Osteoblast (primary cell): Measurements from ENCODE around the gene EFL1. TPM values are rescaled to one million over a fixed set of nuclear protein-coding genes. Genes with fewer than 3 reads are reported as not detected.

Source experiments
- DNase-seq: peaks from one replicate; pipeline ENCODE4 v3.0.0; 2011; ENCODE audit warnings: low spot score, mixed read lengths; ENCODE audit not compliant: insufficient read length; ENCODE audit errors: missing footprints
- H2AFZ ChIP-seq: 2 replicates; pipeline ENCODE4 v1.6.0; 2011; ENCODE audit warnings: mild to moderate bottlenecking, low read length
- H3K27ac ChIP-seq: 2 replicates; pipeline ENCODE4 v1.5.1; 2011; ENCODE audit warnings: mild to moderate bottlenecking, low read depth, low read length, moderate library complexity
- H3K27me3 ChIP-seq: 2 replicates; pipeline ENCODE4 v1.6.0; 2012; ENCODE audit warnings: mild to moderate bottlenecking, control low read depth, inconsistent platforms, low read length, moderate library complexity; ENCODE audit not compliant: insufficient read depth
- H3K36me3 ChIP-seq: 2 replicates; pipeline ENCODE4 v1.5.1; 2011; ENCODE audit warnings: mild to moderate bottlenecking, low read length, control low read depth, moderate library complexity; ENCODE audit not compliant: insufficient read depth
- H3K4me1 ChIP-seq: 2 replicates; pipeline ENCODE4 v1.5.1; 2011; ENCODE audit warnings: mild to moderate bottlenecking, low read length, control low read depth, moderate library complexity; ENCODE audit not compliant: insufficient read depth
- H3K4me2 ChIP-seq: 2 replicates; pipeline ENCODE4 v1.6.0; 2011; ENCODE audit warnings: mild to moderate bottlenecking, low read length; ENCODE audit not compliant: insufficient read depth
- H3K4me3 ChIP-seq: fragments of 200-600 bp; sonication (generic); 3 replicates; pipeline ENCODE4 v1.5.1; 2012; ENCODE audit warnings: mild to moderate bottlenecking, low read length, inconsistent platforms; ENCODE audit not compliant: insufficient read depth
- H3K79me2 ChIP-seq: 2 replicates; pipeline ENCODE4 v1.6.0; 2012; ENCODE audit warnings: mild to moderate bottlenecking, low read length, control low read depth, inconsistent platforms; ENCODE audit not compliant: insufficient read depth
- H3K9me3 ChIP-seq: 2 replicates; pipeline ENCODE4 v1.5.1; 2011; ENCODE audit warnings: low read depth, low read length, control low read depth
- H4K20me1 ChIP-seq: 2 replicates; pipeline ENCODE4 v1.6.0; 2012; ENCODE audit warnings: mild to moderate bottlenecking, low read length, control low read depth; ENCODE audit not compliant: insufficient read depth
- CTCF ChIP-seq: IDR thresholded peaks from 2 replicates; pipeline ENCODE4 v1.5.1; 2011; ENCODE audit warnings: mild to moderate bottlenecking, low read depth, low read length, moderate library complexity; ENCODE audit errors: extremely low read depth
- total RNA-seq: library from RNA; depleted of rRNA; stranded (reverse); fragments of >200 nt; gene quantifications from 2 replicates; pipeline ENCODE4 v1.2.3, GENCODE V29; 2012

Gene EFL1
- total RNA-seq, 1 donor = 32.9 TPM

GRCh38 chr15:82129761-82130160, 132.8 kb downstream of the EFL1 start:
- H3K9me3 ChIP-seq = no peaks in the 10 kb centered on the region
- DNase-seq = peak; percentile 83
- H4K20me1 ChIP-seq = no peaks in the 10 kb centered on the region
- H3K4me2 ChIP-seq = peak overlapping the region; percentile 56
- no peaks in the 10 kb centered on the region for H3K79me2 ChIP-seq
- H3K4me3 ChIP-seq = no peak overlapping the region
- peaks cover 49% of the 10 kb centered on the region for H3K4me1 ChIP-seq
- no peaks in the 10 kb centered on the region for H3K27me3 ChIP-seq
- H3K27ac ChIP-seq = peak overlapping the region; percentile 95
- no peaks in the 10 kb centered on the region for H3K36me3 ChIP-seq
- no peak for TF ChIP-seq CTCF
- H2AFZ ChIP-seq = no peak overlapping the region

GRCh38 chr15:82129149-82129692, 133.3 kb downstream of the EFL1 start:
- no peak for TF ChIP-seq CTCF
- Histone ChIP-seq H4K20me1 (no peaks in the 10 kb centered on the region), H3K27me3 (no peaks in the 10 kb centered on the region), H3K4me1 (peaks cover 49% of the 10 kb centered on the region), H3K9me3 (no peaks in the 10 kb centered on the region), H3K4me2 (peak overlapping the region; percentile 56), H3K4me3 (no peak overlapping the region), H3K79me2 (no peaks in the 10 kb centered on the region), H3K27ac (peak overlapping the region; percentile 95), H3K36me3 (no peaks in the 10 kb centered on the region), H2AFZ (no peak overlapping the region)
- DNase-seq = no peak

GRCh38 chr15:82128401-82129148, 134.0 kb downstream of the EFL1 start:
- Histone ChIP-seq H3K4me3 (no peak overlapping the region), H3K27ac (peak overlapping the region; percentile 95), H3K27me3 (no peaks in the 10 kb centered on the region), H3K36me3 (no peaks in the 10 kb centered on the region), H2AFZ (no peak overlapping the region), H4K20me1 (no peaks in the 10 kb centered on the region), H3K4me1 (peaks cover 48% of the 10 kb centered on the region), H3K4me2 (no peak overlapping the region), H3K79me2 (no peaks in the 10 kb centered on the region), H3K9me3 (no peaks in the 10 kb centered on the region)
- TF ChIP-seq CTCF = no peak
- DNase-seq = no peak

- Histone ChIP-seq H3K27ac (no peak overlapping the region), H3K4me1 (peaks cover 48% of the 10 kb centered on the region)
Observed at GRCh38 chr15:82127581-82127980, 135.0 kb downstream of the EFL1 start.

More at GRCh38 chr15:82127581-82127980, 135.0 kb downstream of the EFL1 start:
- Histone ChIP-seq H2AFZ (no peak overlapping the region), H3K4me2 (no peak overlapping the region), H3K79me2 (no peaks in the 10 kb centered on the region), H4K20me1 (no peaks in the 10 kb centered on the region), H3K9me3 (no peaks in the 10 kb centered on the region), H3K36me3 (no peaks in the 10 kb centered on the region), H3K27me3 (no peaks in the 10 kb centered on the region), H3K4me3 (no peak overlapping the region)
- TF ChIP-seq CTCF = no peak
- no peak for DNase-seq
